B cell (primary cell): ENCODE data around the gene TENM3. TPM values are rescaled to one million over a fixed set of nuclear protein-coding genes. Genes with fewer than 3 reads are reported as not detected.

Experiments
- ATAC-seq: fragments of 200-7000 bp; cut with Tn5 transposase; one replicate; pipeline ENCODE4 v1.10.0; 2021; ENCODE audit warnings: low read depth, mild to moderate bottlenecking, moderate number of reproducible peaks, moderate library complexity
- CTCF ChIA-PET: fragments of 350-600 bp; sonication (Branson Sonifier 250); formaldehyde crosslinking; loops from one replicate; lab custom pipeline; 2021; ENCODE audit warnings: antibody characterized with exemption, inconsistent platforms; lab: Charles Lee
- POLR2A ChIA-PET: fragments of 350-600 bp; sonication (Branson Sonifier 250); formaldehyde crosslinking; loops from one replicate; lab custom pipeline; 2021; ENCODE audit warnings: antibody characterized with exemption; lab: Charles Lee
- DNase-seq: peaks from one replicate; pipeline ENCODE4 v3.0.0; 2013
- H2AFZ ChIP-seq: 2 replicates; pipeline ENCODE4 v1.6.1; 2012; ENCODE audit warnings: mild to moderate bottlenecking, low read depth, low read length; ENCODE audit not compliant: insufficient read depth, poor library complexity, severe bottlenecking
- H3K27ac ChIP-seq, 2 donors: 1 replicate in 1 of 2; 2 replicates in 1 of 2; pipeline ENCODE4 v1.5.1; 2012 to 2013; ENCODE audit warnings: low read length in 2 of 2, mild to moderate bottlenecking in 2 of 2, moderate library complexity in 1 of 2
- H3K27me3 ChIP-seq, 4 experiments: fragments of 200-600 bp in 1 of 4; sonication (generic) in 1 of 4; replicated peaks in 1 of 4; 1 replicate in 2 of 4; 2 replicates in 2 of 4; pipeline versions ENCODE4 v1.6.1 to v1.7.0; 2013 to 2016; ENCODE audit warnings: low read length in 3 of 4, mild to moderate bottlenecking in 2 of 4, mixed read lengths in 1 of 4, moderate library complexity in 1 of 4; ENCODE audit not compliant: insufficient read depth in 4 of 4, control insufficient read depth in 3 of 4; ENCODE audit errors: control extremely low read depth in 1 of 4
- H3K36me3 ChIP-seq, 2 experiments: replicated peaks in 1 of 2; 1 replicate in 1 of 2; 2 replicates in 1 of 2; pipeline versions ENCODE4 v1.6.1 to v1.7.1; 2013; ENCODE audit warnings: low read length in 1 of 2; ENCODE audit not compliant: insufficient read depth in 2 of 2, control insufficient read depth in 1 of 2; ENCODE audit errors: control extremely low read depth in 1 of 2, extremely low read depth in 1 of 2
- H3K4me1 ChIP-seq, 2 donors: fragments of 200-600 bp in 1 of 2; sonication (generic) in 1 of 2; 1 replicate in 1 of 2; 2 replicates in 1 of 2; pipeline versions ENCODE4 v1.5.1 to v1.6.1; 2013 to 2017; ENCODE audit warnings: low read length in 2 of 2; ENCODE audit not compliant: control insufficient read depth in 2 of 2, insufficient read depth in 2 of 2
- H3K4me2 ChIP-seq: replicated peaks from 2 replicates; pipeline ENCODE3; 2012; ENCODE audit warnings: mild to moderate bottlenecking, low read depth, low read length; ENCODE audit not compliant: poor library complexity, severe bottlenecking
- H3K4me3 ChIP-seq, 5 experiments: fragments of 200-600 bp in 1 of 5; sonication (generic) in 1 of 5; 1 replicate in 3 of 5; 2 replicates in 2 of 5; pipeline versions ENCODE4 v1.5.1 to v1.7.0; 2011 to 2016; ENCODE audit warnings: low read length in 4 of 5, mild to moderate bottlenecking in 4 of 5, low read depth in 2 of 5, control low read depth in 1 of 5, moderate library complexity in 1 of 5; ENCODE audit not compliant: insufficient read depth in 1 of 5; ENCODE audit errors: control extremely low read depth in 1 of 5, extremely low read depth in 1 of 5
- H3K79me2 ChIP-seq: fragments of 200-600 bp; sonication (generic); one replicate; pipeline ENCODE4 v1.6.0; 2016; ENCODE audit warnings: low read length; ENCODE audit not compliant: control insufficient read depth, insufficient read depth
- H3K9ac ChIP-seq: fragments of 200-600 bp; sonication (generic); 2 replicates; pipeline ENCODE4 v1.6.1; 2017; ENCODE audit warnings: mild to moderate bottlenecking, low read length, moderate library complexity
- H3K9me3 ChIP-seq, 3 donors: one replicate each; pipeline versions ENCODE4 v1.6.1 to v1.7.1; 2013; ENCODE audit warnings: low read length in 2 of 3; ENCODE audit not compliant: control insufficient read depth in 2 of 3, insufficient read depth in 1 of 3; ENCODE audit errors: control extremely low read depth in 1 of 3
- H4K20me1 ChIP-seq: 2 replicates; pipeline ENCODE4 v1.6.0; 2012; ENCODE audit warnings: mild to moderate bottlenecking, low read length; ENCODE audit not compliant: insufficient read depth, control insufficient read depth, poor library complexity, severe bottlenecking
- H3K27ac Mint-ChIP-seq: one replicate; pipeline ENCODE4 v1.8.0; 2021; ENCODE audit warnings: mixed read lengths
- H3K27me3 Mint-ChIP-seq: one replicate; pipeline ENCODE4 v1.8.0; 2021; ENCODE audit warnings: mixed read lengths
- H3K4me1 Mint-ChIP-seq: one replicate; pipeline ENCODE4 v1.8.0; 2021; ENCODE audit warnings: mixed read lengths
- H3K4me3 Mint-ChIP-seq: one replicate; pipeline ENCODE4 v1.8.0; 2021; ENCODE audit warnings: mixed read lengths
- H3K9me3 Mint-ChIP-seq: one replicate; pipeline ENCODE4 v1.8.0; 2022; ENCODE audit warnings: mixed read lengths; ENCODE audit not compliant: insufficient read depth
- CTCF ChIP-seq: fragments of 200-600 bp; IDR thresholded peaks from one replicate; pipeline ENCODE4 v1.8.0; 2022; ENCODE audit warnings: antibody characterized with exemption, mild to moderate bottlenecking
- EZH2 ChIP-seq: IDR thresholded peaks from 2 replicates; pipeline ENCODE4 v1.6.1; 2012; ENCODE audit warnings: borderline replicate concordance, low read depth, mild to moderate bottlenecking, moderate library complexity, low read length; ENCODE audit not compliant: insufficient read depth, poor library complexity, severe bottlenecking
- WGBS: methylation state at CpG from one replicate; pipeline ENCODE4 v1.1.5; 2013; ENCODE audit warnings: missing lambda C conversion rate; ENCODE audit not compliant: insufficient coverage; 5-methylcytosine and 5-hydroxymethylcytosine counted together
- intact Hi-C: fragments of 100-400 bp; cut with micrococcal nuclease; formaldehyde crosslinking; loops from one replicate; pipeline ENCODE4 v1.10.0; 2022
- polyA plus RNA-seq: library from polyadenylated mRNA; depleted of rRNA; stranded (reverse); fragments of >200 nt; gene quantifications from 2 replicates; pipeline ENCODE4 v1.2.3, GENCODE V29; 2012
- total RNA-seq, 2 donors: library from RNA; stranded (reverse); fragments of 120-200 nt in 1 of 2; gene quantifications; 1 replicate in 1 of 2; 2 replicates in 1 of 2; pipeline versions ENCODE4 v1.2.3 to v1.2.4, GENCODE V29; 2013 to 2022

Gene TENM3
- total and polyA plus RNA-seq, 2 donors (not counting 1 experiment from before 2014, with no cell fraction given): not detected

DNA sequence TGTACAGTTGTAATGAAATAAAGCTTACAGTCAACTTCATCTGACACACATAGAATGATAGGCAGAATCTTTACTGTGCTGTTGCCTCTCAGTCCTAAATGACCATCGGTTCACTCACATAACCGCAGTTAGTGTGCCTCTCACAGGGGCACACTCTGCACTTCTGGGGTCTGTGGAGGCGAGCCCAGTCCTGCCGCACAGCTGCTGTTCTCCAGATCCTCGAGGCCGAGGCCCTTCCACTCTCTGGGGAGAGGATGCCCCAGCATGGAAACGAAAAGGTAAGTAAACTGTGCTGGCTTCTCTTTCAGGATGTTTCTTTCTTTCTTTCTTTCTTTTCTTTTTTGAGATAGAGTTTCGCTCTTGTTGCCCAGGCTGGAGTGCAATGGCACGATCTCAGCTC lies 586.0 kb downstream of the TENM3 start:
- CTCF ChIA-PET: no interaction called here
- Histone ChIP-seq H3K9me3 (peaks cover 0 to 4% (median 0%) of the 10 kb centered on the region in 3 donors), H2AFZ (no peak overlapping the region), H3K27me3 (peaks cover 0 to 12% (median 4%) of the 10 kb centered on the region in 4 experiments), H3K9ac (no peak overlapping the region), H3K27ac (no peak overlapping the region), H3K79me2 (no peaks in the 10 kb centered on the region), H4K20me1 (no peaks in the 10 kb centered on the region), H3K4me1 (peaks cover 0 to 5% of the 10 kb centered on the region in 2 donors), H3K4me2 (no peak overlapping the region), H3K4me3 (no peak overlapping the region), H3K36me3 (no peaks in the 10 kb centered on the region)
- peaks cover 4% of the 10 kb centered on the region for H3K4me1 Mint-ChIP-seq
- peaks cover 35% of the 10 kb centered on the region for H3K27me3 Mint-ChIP-seq
- H3K9me3 Mint-ChIP-seq: no peaks in the 10 kb centered on the region
- H3K27ac Mint-ChIP-seq: no peak overlapping the region
- intact Hi-C loops: no loop called here
- POLR2A ChIA-PET: no interaction called here
- no peak for ATAC-seq
- DNase-seq: no peak
- TF ChIP-seq CTCF: no peak
- 78% methylated on average over 6 of the region's 9 CpGs for WGBS
- no peak overlapping the region for H3K4me3 Mint-ChIP-seq

DNA sequence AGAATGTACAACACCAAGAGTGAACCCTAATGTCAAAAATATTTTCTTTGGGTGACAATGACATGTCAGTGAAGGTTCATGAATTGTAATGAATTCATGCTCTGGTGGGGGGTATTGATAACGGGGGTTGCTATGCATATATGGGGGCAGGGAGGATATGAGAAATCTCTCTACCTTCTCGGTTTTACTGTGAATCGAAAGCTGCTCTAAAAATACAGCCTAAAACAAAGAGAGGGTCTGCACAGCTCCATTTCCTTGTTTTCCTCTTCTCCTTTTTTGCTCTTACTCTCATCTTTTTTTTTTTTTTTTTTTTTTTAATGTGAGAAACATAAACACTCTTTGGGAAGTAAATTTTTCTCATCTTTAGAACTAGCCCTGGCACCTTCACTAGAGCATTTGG lies 588.2 kb downstream of the TENM3 start:
- no peak overlapping the region for H3K4me2 ChIP-seq
- peaks cover 0 to 15% (median 11%) of the 10 kb centered on the region in 4 experiments for H3K27me3 ChIP-seq
- no peak overlapping the region for H3K4me3 Mint-ChIP-seq
- H3K27ac ChIP-seq: no peak overlapping the region
- no peak overlapping the region for H3K9ac ChIP-seq
- no peaks in the 10 kb centered on the region for H3K79me2 ChIP-seq
- WGBS: no CpG with 5 or more reads among the region's 3 CpGs
- ATAC-seq (no peak), DNase-seq (no peak)
- H3K9me3 Mint-ChIP-seq: no peaks in the 10 kb centered on the region
- H3K9me3 ChIP-seq: peaks cover 0 to 1% (median 0%) of the 10 kb centered on the region in 3 donors
- H3K36me3 ChIP-seq: no peaks in the 10 kb centered on the region
- POLR2A ChIA-PET: interaction anchor here (0.5 kb wide), 1 partner anchor 936 kb away, joined by 6 read pairs; no protein-coding TSS in a partner anchor
- H3K4me3 ChIP-seq: no peak overlapping the region
- CTCF ChIA-PET: no interaction called here
- H3K27me3 Mint-ChIP-seq: peaks cover 42% of the 10 kb centered on the region
- H3K27ac Mint-ChIP-seq: no peak overlapping the region
- no peak overlapping the region for H2AFZ ChIP-seq
- TF ChIP-seq EZH2 (no peak), CTCF (no peak)
- no peaks in the 10 kb centered on the region for H4K20me1 ChIP-seq
- H3K4me1 Mint-ChIP-seq: peaks cover 3% of the 10 kb centered on the region
- intact Hi-C loops: no loop called here
- H3K4me1 ChIP-seq: peaks cover 0 to 4% of the 10 kb centered on the region in 2 donors
